Retinal pigment epithelial cell (primary cell): Measurements from ENCODE around the gene TEAD3.

Experiments used
- DNase-seq: peaks from one replicate; pipeline ENCODE4 v3.0.0-alpha.2; 2010; ENCODE audit warnings: low read depth
- H3K4me3 ChIP-seq: 2 replicates; pipeline ENCODE4 v1.5.1; 2011; ENCODE audit warnings: mild to moderate bottlenecking, low read length, control low read depth, moderate library complexity
- TF ChIP-seq, protein P1 (sequence below): conservative IDR thresholded peaks from 2 replicates; pipeline ENCODE4 v1.5.1; 2011; ENCODE audit warnings: low read depth, low read length, control low read depth, inconsistent platforms

Gene TEAD3

DNA sequence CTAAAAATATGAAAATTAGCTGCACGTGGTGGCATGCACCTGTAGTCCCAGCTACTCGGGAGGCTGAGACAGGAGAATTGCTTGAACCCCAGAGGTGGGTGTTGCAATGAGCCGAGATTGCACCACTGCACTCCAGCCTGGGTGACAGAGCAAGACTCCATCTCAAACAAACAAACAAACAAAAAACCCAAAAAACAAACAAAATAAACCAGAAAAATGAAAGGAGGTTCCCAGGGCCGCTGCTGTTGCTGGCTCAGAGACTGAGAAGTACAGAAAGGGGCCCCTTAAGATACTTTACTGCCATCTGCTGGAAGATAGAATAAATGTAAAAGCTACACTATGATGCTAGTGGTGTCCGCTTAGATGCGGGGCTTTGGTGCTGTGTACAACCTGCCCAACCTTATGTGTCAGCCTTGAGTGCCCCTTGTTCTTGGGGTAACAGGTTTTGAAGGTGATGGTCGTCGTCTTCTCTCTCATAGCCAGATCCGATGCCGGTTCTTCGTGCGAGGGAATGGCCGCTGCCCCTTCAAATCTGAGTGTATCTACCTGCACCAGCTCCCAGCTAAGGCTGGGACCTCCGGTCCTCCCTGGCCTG, 47.5 kb downstream of the TEAD3 start:
- TF ChIP-seq, protein P1, sequence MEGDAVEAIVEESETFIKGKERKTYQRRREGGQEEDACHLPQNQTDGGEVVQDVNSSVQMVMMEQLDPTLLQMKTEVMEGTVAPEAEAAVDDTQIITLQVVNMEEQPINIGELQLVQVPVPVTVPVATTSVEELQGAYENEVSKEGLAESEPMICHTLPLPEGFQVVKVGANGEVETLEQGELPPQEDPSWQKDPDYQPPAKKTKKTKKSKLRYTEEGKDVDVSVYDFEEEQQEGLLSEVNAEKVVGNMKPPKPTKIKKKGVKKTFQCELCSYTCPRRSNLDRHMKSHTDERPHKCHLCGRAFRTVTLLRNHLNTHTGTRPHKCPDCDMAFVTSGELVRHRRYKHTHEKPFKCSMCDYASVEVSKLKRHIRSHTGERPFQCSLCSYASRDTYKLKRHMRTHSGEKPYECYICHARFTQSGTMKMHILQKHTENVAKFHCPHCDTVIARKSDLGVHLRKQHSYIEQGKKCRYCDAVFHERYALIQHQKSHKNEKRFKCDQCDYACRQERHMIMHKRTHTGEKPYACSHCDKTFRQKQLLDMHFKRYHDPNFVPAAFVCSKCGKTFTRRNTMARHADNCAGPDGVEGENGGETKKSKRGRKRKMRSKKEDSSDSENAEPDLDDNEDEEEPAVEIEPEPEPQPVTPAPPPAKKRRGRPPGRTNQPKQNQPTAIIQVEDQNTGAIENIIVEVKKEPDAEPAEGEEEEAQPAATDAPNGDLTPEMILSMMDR = peak; percentile 67
- no peak overlapping the region for H3K4me3 ChIP-seq
- DNase-seq = no peak

DNA sequence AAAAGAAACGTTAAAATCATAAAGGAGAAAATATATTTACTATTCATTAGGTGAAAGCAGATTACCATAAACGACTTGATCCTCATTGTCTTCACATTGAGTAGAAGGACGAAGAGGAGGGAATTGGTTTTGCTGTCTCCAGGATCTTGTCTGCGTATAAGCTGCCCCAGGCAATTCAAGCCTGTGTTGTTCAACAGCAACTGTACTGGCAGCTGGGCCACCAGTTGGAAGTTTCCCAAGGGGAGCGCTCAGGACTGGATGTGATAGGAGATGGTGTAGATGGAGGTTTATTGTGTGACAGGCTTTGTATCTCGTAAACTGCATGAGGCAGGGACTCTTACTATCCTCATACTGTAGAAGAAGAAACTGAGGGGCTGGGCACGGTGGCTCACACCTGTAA, 48.7 kb downstream of the TEAD3 start:
- no peak for DNase-seq
- no peak overlapping the region for H3K4me3 ChIP-seq
- TF ChIP-seq, protein P1 = no peak

DNA sequence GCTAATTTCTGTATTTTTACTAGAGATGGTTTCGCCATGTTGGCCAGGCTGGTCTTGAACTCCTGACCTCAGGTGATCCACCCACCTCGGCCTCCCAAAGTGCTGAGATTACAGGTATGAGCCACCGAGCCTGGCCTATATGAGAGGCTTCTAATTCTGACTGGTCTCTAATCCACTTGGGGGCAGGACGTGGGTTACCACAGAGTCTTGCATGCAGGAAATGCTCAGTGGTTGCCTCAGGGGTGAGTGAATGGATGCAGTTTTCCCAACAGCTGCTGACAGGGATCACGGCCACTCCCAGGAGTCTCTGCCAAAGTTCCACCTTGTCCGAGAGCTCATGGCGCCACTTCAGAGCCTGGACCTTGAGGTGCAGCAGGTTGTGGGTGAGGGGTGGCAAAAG, 51.2 kb downstream of the TEAD3 start:
- H3K4me3 ChIP-seq = no peak overlapping the region
- no peak for DNase-seq
- TF ChIP-seq, protein P1 = no peak

DNA sequence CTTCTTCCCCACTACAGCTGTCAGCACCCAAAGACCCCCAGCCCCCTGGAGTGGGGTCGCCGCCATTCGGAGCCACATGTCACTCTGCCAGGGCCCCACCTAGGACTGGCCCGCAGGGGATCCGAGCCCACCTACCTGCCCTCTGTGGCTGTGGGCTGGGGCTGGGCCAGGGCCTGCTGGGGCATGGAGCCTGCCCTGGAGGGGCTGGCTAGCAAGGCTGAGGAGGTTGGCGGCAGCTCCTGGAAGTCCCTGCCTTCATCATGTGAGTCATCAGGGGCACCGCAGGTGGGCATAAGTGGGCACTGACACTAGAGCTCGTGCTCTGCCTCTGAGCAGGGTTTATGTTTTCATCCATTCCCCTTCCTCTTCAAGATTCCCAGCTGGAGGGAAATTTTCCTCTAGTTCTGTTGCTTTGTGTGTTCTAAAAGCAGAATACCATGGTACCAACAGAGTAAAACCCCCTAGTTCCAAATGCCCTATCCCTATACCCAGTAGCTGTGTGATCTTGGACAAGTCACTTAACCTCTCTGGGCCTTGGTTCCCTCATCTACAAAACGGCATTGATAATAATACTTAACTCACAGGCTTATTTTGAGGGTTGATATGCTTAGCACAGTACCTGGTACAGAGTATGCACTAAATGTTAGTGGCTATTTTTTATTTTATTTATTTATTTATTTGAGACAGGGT, 53.4 kb downstream of the TEAD3 start:
- no peak overlapping the region for H3K4me3 ChIP-seq
- TF ChIP-seq, protein P1 = no peak
- no peak for DNase-seq

DNA sequence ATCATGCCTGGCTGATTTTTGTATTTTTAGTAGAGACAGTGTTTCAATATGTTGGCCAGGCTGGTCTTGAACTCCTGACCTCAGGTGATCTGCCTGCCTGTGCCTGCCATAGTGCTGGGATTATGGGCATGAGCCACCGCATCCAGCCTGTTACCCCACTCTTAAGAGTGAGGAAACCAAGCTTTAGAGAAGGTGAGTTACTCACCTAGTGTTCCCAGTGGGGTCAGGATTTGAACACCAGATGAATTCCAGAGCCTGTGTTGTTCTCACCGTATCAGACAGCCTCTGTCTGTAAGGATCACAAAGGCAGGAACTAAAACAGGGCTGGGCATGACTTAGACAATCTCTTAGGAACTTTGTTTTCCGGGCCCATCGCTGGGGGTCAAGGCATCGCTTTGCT, 54.2 kb downstream of the TEAD3 start:
- DNase-seq = no peak
- TF ChIP-seq, protein P1 = no peak
- H3K4me3 ChIP-seq = no peak overlapping the region

DNA sequence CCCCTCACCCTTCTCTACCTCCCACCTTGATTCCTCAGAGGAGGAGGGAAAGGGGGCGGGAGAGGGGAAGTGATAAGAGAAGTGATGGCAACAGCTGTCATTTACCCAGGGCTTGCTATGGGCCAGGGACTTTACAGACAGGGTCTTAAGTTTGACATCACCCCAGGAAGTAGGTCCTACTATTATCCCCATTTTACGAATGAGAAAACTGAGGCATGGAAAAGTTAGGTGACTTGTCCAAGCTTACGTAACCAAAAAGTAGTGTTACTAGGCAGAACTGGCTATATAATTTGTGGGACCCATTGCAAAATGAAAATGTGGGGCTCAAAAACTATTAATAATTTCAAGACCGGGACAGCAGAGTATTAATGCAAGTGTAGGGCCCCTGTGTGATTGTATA, 55.2 kb downstream of the TEAD3 start:
- H3K4me3 ChIP-seq = no peak overlapping the region
- TF ChIP-seq, protein P1 = no peak
- no peak for DNase-seq

DNA sequence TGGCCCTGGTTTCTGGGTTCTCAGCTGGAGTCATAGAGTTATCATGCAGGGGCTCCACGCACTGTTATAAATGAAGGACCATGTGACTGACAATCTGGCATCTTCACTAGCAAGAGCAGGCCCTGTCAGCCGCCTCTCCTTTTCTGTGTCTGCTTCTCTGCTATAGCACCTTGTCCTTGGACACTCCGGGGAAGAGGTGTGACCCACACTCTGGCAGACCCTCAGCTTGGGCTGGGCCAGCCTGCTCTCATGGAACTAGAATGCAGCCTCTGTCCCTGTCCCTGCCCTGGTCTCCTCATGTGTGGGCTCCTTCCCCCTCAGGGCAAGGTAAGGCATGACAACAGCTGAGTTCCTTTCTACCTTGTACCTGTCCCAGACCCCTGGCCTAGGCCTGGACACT, 55.7 kb downstream of the TEAD3 start:
- no peak overlapping the region for H3K4me3 ChIP-seq
- no peak for DNase-seq
- TF ChIP-seq, protein P1 = no peak
